Inferior parietal cortex (tissue), 1 donor: ENCODE results near the gene SOCS6.

Experiments used
- DNase-seq: peaks from one replicate; pipeline ENCODE4 v3.0.0-alpha.2; 2016; ENCODE audit errors: extremely low spot score

SOCS6 gene

DNA sequence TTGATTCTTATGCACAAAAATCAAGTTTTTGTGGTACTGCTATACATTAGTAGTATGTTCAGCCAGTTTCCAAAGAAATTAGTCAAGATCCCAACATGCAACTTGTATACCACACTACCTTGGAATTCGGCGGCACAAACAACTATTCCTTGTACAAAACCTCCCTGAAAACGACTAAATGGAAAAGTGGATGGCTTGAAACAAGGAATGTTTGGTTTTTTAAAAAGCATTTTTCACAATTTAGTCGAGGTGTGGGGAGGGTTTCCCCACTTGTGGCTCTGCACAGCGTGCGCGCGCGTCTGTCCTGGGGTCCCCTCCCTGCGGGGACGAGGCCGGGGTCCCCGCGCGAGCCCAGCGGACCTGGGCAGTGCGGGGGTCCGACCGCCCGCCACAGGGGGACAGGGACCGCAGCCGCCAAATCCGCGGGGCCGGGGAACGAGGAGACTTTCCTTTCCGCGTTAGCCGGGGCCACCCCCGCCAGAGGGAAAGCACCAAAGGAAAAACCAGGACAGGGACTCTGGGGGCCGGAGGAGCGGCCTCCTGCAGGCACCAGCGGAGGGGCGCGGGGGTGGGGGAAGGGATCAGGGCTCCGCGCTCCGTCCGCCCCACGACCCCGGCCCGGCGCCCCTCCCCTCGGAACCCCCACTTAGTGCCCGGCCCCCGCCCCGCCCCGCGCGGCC is 534 bp upstream of the SOCS6 start:
- no peak for DNase-seq

DNA sequence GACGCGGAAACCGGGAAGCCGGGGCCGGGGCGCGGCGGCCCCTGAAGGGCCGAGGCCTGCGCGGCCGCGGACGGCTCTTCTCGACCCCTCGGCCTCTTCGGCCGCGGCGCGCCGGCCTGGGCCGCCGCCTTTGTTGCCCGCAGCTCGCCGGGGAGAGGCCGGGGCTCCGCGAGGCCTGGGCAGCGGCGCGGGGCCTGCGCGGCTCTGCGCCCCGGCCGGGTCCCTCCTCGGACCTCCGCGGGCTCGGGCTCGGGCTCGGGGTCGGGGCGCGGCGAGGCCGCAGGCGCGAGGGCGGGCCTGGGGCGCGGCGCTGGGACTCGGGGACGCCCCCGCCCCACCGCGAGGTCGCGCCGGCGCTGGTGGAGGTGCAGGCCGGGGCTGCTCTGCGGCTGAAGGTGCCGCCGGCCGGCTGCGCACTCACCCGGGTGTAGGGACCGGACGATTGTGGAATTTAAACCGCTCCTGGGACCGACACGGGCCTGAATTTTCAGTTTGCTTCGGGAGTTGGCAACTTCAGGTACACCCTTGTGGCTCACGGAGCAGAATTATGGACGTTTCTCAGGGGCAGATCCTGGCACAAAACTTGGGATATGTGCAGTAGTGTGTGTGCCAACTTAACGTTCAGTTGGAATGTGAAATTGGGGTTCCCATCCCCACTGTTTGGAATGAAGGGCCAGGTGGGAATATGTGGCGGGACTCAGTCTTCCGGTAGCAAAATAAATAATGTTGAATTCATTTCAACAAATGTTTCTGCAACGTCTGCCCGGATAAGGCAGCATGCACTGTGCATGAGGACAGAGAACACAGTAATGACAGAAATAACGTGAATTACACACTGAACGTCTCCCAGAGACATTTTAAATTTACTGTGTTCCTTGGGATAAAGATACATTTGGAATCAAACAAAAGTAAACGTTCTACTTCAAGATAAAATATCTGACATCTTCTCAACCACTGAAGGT is 787 bp downstream of the SOCS6 start:
- peak; percentile 37 for DNase-seq

DNA sequence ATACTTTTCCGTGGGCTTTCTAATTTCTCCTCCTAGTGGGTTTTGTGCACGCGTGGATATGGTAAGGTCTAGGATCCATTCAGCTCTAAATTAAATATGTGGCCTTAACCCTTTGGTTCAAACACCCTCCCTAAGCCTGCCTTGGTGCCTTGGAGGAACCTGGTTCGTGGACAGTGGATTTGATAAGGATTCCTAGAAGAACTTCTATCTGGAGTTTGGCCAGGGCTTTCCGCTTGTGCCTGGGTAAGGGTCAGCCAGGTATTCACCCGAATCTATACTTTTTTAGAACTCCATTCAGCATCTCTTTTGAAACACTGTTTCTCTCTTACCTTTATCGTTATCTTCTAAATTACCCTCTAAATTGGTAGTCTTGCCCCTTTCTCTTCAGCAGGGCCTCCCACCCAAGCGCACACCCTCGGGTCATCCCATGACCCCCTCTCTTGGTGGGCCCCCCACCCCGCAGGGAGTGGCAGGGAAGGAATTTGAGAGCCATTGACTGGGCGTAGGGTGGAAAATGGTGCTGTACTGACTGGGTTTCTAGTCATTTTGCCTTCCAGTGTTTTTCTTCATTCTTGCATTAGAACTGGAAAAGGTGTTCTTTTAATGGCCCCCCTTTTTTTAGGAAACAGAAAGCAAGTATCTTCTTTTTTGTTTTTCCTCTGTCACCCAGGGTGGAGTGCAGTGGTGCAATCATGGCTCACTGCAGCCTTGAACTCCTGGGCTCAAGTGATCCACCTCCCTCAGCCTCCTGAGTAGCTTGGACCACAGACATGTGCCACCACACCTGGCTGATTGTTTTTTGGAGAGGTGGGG is 1.8 kb downstream of the SOCS6 start:
- DNase-seq, result no peak

DNA sequence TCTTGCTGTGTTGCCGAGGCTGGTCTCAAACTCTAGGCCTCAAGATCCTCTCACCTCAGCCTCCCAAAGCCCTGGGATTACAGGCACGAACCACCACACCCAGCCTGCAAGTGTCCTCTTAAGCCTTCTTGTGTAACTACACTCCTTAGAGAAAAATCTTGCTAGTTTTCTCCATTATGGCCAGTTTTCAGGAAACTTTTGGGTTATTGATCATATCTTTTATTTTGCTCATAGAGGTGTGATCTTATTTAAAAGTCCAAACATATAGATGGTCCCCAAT is 2.4 kb downstream of the SOCS6 start:
- DNase-seq, result no peak

DNA sequence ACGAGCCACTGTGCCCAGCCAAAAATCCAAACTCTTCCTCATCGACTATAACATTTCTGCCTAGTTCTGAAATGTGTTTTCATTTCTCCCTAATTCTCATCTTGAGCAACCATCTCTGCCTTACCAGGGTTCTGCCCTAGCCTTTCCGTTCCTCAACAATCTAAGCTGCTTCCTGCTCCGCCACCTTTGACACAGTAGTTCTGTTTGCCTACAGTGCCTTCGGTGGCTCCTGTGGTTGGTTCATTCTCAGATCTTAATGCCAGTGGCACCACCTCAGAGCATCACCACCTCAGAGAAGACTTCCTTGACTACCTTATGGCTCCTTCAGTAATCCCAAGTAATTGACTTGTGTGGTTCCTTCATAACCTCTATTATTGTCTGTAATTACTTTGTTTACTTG is 3.8 kb downstream of the SOCS6 start:
- DNase-seq, result no peak

DNA sequence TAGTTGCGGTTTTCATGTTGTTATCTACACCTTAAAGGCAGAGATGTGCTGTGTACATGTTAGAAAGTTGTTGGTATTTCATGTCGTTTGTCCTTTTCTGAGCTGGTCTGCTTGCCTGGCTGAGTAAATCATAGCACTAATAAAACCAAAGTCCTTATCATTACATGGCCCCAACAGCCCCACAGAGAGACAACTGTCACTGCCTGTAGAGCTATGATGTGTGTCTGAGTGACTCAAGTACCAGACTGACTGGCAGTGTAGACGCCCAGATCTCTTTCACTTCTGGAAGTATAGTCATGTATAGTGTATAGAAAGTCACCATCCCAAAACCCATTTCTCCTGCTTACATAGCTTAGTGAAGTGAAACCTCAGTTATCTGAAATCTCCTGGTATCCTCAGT is 4.3 kb downstream of the SOCS6 start:
- DNase-seq, result no peak

DNA sequence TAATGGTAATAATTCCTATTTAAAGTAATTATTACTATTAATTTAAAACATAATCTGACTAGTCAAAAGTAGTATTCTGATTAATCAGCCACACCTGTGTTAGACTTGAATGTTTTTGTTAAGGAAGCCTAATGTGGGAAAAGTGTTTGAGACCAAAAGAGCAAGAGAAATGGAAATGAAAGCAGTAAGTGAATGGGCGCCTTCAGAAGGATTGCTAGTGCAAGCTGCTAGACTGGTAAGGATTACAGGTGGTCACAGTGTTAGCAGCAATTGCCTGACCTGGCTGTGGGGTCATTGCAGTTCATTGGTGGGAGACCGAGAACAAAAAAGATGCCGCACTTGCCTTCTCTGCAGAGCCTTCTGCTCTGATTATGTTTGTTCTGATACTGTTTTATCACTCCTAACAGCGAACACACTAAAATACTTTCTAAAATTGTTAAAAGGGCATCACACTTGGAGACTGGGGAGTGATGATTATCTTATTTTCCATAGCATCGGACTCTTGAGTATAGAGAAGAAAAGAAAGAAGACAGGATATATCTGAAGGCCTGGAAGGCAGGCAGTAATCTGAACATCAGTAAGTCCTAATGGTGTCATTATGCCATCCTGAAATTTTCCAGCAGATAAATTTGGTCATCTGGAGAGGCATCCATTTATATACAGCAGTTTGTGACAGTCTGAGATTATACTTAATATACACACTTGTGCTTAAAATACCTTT is 5.8 kb downstream of the SOCS6 start:
- DNase-seq, result no peak

DNA sequence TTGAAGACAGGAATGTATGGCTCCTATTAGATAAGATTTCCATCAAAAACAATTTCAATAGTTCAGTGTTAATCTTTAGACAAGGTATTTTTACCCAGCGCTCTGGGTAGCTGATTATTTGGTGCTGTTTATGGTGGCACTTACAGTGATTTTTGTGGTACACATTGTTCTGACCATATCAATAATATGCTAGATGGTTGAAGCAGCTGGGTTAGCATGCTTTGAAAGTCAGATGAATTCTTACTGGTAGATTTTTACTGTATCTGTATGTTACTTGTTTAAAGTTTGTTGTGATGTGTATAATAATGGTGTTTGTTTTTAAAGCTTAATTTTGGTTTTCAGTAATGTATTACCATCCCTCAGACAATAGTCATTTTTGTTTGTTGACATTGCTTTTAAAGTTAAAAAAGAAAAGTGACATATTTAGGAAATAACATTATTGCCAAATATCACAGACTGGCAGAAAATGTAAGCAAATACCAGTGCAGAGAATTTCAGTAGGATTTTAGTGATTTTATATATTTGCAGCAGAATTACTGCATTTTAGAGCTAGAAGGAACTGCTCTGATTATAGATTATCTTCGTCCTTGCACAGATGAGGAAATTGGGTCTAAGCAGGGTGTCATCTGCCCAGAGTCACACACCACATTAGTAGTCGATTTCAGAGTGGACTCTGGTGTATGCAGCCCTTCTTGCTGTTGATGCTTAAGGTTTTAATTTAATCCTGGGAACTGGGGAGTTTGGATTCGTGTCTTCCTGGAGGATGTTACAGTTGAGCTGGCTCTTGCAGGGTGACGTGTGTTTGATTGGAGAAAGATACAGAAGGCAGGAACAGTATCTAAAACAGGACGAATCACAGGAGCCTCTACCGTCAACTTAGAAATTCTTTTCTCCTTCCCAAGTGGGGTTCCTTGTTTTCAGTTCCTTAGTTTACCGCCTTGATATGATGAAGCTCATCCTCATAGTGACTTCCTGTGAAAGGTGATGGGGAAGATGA is 6.6 kb downstream of the SOCS6 start:
- DNase-seq, result no peak

DNA sequence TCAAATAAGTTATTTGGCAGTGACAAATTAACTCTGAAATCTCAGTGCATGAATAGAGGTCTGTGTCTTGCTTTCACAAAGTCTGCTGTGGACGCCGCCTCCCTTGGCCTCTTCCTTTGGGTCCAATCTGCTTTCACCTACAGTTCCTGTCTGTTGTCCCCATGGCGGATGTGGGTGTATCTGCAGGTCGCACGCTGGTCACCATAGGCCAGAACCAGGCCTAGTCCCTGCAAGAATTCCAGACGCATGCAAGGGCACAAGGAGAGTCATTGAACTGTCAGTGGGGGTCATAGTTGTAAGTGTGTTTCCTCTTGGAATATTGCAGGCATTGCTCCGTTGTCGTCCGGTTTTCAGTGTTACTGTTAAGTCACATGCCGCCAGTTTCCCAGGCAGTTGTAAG is 7.4 kb downstream of the SOCS6 start:
- DNase-seq, result no peak

DNA sequence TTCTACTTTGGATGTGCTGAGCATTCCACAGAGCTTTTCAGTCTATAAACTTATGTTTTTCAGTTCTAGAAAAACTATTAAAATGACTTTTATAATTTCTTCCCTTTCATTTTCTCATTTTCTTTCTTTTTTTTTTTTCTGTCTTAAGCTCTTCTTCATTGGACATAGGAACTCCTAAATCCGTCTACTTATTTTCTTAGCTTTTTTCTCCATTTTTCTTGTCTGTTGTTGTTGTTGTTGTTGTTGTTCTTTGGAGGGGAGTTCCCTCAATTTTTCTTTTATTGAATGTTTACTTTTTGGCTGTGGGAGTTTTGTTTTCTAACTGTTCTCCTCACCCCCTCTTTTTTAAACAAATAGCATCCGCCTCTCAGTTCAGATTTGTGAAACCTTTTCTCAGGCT is 7.9 kb downstream of the SOCS6 start:
- DNase-seq, result no peak

DNA sequence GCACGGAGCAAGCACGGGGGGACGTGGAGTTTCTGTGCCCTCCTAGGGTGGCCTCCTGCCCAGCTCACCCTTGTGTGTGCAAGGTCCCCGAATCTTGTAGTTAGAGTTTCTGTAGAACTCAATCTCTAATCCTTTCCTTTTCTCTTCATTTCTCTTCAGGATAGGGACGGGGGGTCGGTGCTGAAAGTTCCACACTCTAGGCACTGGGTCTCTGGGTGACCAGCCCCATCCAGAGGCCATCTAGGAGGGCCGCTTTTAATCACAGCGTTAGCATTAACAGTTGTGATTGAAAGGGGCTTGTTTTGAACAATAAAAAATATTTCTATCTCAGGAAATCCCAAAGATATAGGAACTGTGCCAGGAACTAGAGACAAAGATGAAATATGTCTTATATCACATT is 10.5 kb downstream of the SOCS6 start:
- DNase-seq, result no peak

DNA sequence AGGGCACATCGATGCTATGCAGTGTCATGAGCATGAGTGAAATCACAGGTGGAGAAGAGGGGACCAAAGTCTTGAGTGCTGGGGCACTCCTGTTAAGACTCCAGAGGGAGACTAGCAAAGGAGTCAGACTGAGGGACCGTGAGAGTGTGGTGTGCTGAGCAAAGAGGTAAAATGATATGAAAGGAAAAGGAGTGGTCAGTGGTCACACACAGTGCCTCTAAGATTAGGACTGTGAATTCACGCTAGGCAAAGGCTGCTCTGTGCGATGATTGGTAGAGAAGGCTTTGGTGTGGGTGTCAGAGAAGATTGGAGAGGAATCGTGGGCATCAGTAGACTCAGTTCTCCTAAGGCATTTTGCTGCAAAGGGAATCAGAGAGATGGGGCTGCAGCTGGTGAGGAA is 12.8 kb downstream of the SOCS6 start:
- no peak for DNase-seq

DNA sequence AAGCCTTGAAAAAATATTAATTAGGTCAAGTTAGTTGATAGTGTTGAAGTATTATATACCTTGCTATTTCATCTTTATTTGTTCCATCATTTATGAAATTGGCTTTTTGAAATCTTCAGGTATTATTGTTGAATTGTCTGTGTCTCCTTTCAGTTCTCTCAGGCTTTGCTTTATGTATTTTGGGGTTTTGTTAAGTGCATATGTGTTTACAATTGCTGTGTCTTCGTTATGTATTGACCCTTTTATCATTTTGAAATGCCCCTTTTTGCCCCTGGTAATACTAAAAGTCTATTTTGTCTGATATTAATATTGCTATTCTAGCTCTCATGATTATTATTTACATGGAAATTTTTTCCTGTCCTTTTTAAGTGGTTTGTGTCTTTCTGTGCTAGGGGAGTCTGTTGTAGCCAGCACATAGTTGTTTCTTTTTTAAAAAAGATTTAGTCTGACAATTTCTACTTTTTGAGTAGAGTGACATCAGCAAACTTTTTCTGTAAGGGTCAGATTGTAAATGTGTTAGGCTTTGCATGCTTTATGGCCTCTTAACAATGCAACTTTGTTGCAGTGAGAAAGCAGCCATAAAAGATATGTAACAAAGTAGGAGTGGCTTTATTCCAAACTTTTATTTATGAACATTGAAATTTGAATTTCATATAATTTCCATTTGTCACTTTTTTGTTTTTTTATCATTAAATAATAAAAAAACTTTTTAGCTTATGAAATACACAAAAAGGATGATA is 19.9 kb downstream of the SOCS6 start:
- DNase-seq, result no peak

DNA sequence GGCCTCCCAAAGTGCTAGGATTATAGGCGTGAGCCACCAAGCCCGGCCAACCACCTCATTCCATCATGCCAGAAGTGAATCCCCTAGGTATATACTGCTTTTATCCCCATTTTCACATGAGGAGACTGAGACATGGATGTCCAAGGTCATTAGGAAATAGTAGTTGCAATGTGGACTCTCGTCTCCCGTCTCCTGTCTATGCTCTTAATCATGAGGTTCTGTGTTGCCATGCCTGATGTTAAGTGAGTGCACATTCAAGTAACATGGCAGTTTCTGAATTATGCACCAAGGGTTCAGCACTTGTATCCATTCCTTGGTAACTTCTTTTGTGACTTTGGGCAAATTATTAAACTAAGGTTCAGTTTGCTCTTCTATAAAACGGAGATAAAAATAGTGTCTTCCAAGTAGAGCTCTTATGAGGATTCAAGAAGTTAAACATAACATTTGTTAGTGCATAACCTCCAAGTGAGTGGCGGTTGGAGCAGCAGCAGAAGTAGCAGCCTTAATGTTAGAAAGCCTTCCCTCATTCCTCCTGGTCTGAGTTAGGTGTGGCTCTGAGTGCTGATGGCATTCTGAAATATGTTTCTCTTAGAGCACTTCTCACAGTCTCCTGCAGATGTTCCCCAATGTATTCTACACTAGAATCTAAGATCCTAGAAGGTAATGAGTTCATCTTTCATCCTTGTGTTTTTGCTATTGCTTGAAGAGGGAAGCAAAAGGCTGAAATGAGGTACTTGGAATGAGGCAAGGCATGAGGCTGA is 21.9 kb downstream of the SOCS6 start:
- no peak for DNase-seq

DNA sequence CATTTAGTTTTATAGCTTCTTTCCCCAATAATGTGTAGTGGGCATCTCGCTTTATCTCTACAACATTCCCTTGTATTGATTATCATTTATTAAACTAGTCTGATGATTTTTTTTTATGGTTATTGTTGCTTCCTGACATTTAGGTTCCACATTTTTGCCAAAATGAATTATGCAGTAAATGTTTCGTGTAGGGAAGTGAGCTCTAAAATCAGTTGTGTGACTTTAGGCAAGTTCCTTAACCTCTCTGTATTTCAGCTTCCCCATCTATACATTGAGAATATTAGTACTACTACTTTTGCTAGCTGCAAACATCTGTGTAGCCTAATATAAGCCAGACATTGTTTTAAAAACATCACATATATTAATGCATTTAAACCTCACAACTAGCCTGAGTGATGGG is 22.9 kb downstream of the SOCS6 start:
- no peak for DNase-seq

DNA sequence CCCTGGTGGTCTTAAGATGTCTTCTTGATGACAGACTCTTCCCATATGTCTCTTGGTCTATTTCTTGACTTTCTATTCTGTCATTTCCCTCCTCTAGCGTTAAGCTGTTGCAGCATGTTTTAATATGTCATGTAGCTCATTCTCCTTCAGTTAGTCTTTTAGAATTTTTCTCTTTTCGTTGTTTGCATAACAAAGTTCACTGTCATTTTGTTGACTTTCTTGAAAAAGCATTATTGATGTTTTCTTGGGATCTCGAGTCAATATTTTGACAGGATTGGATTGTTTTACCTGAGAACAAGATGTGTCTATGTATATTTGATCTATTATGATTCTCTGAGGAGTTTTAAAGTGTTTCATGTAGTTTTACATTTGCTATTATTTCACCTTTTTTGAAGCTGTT is 24.8 kb downstream of the SOCS6 start:
- DNase-seq, result no peak

DNA sequence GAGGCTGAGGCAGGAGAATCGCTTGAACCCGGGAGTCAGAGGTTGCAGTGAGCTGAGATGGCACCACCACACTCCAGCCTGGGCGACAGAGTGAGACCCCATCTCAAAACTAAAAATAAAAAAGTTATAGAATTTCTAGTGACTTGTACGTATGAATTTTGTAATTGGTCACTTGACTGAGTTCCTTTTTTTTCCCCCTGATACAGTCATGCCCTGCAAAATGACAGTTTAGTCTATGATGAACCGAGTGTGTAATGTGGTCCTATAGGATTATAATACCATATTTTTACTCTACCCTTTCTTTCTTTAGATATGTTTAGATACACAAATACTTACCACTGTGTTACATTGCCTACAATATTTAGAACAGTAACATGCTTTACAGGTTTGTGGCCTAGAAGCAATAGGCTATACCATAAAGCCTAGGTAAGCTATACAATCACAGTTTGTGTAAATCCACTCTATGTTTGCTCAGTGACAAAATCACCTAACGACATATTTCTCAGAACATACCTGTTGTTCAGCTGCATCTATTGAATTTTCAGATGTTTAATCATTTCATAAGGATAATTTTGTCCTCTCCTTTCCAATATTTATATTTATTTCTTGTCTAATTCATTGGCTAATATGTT is 25.4 kb downstream of the SOCS6 start:
- no peak for DNase-seq

DNA sequence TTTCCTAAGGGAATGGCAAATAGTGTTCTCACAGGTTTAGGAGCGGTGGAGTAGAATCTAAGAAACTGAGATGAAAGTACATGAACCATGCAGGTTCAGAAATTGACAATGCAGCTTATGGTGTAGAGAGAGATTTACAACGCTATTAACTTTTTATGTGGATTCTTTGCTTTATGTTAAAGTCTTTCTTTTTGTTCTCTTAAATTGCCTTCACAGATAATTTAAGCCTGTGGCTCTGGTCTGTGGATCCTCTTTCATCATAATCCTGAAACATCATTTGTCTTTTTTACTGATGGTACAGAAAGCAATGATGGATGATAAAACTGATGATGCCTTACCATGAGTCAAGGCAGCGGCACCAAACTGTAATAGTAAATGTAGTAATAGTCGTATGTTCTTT is 30.3 kb downstream of the SOCS6 start:
- no peak for DNase-seq

DNA sequence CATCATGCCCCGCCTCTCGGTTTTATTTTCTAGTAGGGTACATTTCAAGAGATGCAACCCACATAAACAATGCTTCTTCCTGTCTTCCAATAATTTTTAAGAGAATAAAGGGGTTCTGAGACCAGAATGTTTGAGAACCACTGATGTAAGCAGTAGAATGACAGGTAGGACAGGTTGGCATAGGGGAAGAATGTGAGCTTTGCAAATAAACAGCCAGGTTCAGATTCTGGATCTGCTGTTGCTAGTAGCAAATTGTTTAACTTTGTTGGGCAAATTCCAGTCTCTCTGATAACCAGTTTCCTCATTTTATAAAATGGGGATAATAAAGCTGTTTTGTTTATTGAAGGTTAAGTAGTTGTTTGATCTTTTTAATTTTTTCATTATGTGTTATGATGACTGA is 32.8 kb downstream of the SOCS6 start:
- DNase-seq, result no peak
